ENCODE results near the gene OR2B2.

OR2B2 gene

GRCh38 chr6:27893059-27893835 is 18.9 kb downstream of the OR2B2 start:
- peak; percentile 97 for DNase-seq

- DNase-seq: no peak
These were observed 19.5 kb downstream of the OR2B2 start for GRCh38 chr6:27892649-27893058.

GRCh38 chr6:27891320-27891875 is 20.8 kb downstream of the OR2B2 start:
- peak; percentile 35 for DNase-seq

- peak; percentile 94 for DNase-seq
These were observed 21.5 kb downstream of the OR2B2 start for GRCh38 chr6:27890445-27891319.

GRCh38 chr6:27889628-27890444 is 22.4 kb downstream of the OR2B2 start:
- peak; percentile 68 for DNase-seq

- no peak for DNase-seq
These were observed 22.9 kb downstream of the OR2B2 start for GRCh38 chr6:27889275-27889627.

GRCh38 chr6:27888566-27888965 is 23.6 kb downstream of the OR2B2 start:
- no peak for DNase-seq

- no peak for DNase-seq
These were observed 26.1 kb downstream of the OR2B2 start for GRCh38 chr6:27886073-27886472.

GRCh38 chr6:27883136-27883535 is 29.1 kb downstream of the OR2B2 start:
- DNase-seq: no peak

- no peak for DNase-seq
These were observed 29.6 kb downstream of the OR2B2 start for GRCh38 chr6:27882624-27883023.

- no peak for DNase-seq
These were observed 32.4 kb downstream of the OR2B2 start for GRCh38 chr6:27879837-27880236.

- no peak for DNase-seq
These were observed 38.2 kb downstream of the OR2B2 start for GRCh38 chr6:27874016-27874415.

- DNase-seq: peak; percentile 95
These were observed 38.9 kb downstream of the OR2B2 start for GRCh38 chr6:27873021-27873940.

- peak; percentile 71 for DNase-seq
These were observed 39.6 kb downstream of the OR2B2 start for GRCh38 chr6:27872642-27873020.

GRCh38 chr6:27871924-27872638 is 40.1 kb downstream of the OR2B2 start:
- DNase-seq: peak; percentile 97

- no peak for DNase-seq
These were observed 41.8 kb downstream of the OR2B2 start for GRCh38 chr6:27870291-27870870.

- DNase-seq: no peak
These were observed 43.9 kb downstream of the OR2B2 start for GRCh38 chr6:27868311-27868710.

GRCh38 chr6:27867945-27868300 is 44.3 kb downstream of the OR2B2 start:
- DNase-seq: peak; percentile 81

GRCh38 chr6:27867051-27867944 is 44.9 kb downstream of the OR2B2 start:
- DNase-seq: peak; percentile 86
